Uterus (tissue), 4 donors: ENCODE data around the gene IGFBP4. TPM values are rescaled to one million over a fixed set of nuclear protein-coding genes. Genes with fewer than 3 reads are reported as not detected.

ENCODE experiments used
- DNase-seq, 2 donors: peaks; one replicate each; pipeline ENCODE4 v3.0.0-alpha.2; 2019 to 2020
- H3K27ac ChIP-seq, 2 donors: fragments of 200-600 bp; sonication (generic); 1 replicate in 1 of 2; 2 replicates in 1 of 2; pipeline ENCODE4 v1.5.1; 2016 to 2018
- H3K27me3 ChIP-seq, 2 donors: fragments of 200-600 bp; sonication (generic); one replicate each; pipeline ENCODE4 v1.5.1; 2018 to 2019; ENCODE audit warnings: control low read depth in 1 of 2
- H3K36me3 ChIP-seq, 2 donors: fragments of 200-600 bp; sonication (generic); one replicate each; pipeline ENCODE4 v1.5.1; 2019; ENCODE audit warnings: control low read depth in 1 of 2
- H3K4me1 ChIP-seq, 2 donors: fragments of 200-600 bp; sonication (generic); one replicate each; pipeline ENCODE4 v1.5.1; 2018 to 2019; ENCODE audit warnings: control low read depth in 1 of 2
- H3K4me3 ChIP-seq, 2 donors: fragments of 200-600 bp; sonication (generic); 1 replicate in 1 of 2; 2 replicates in 1 of 2; pipeline ENCODE4 v1.5.1; 2018 to 2019; ENCODE audit warnings: mild to moderate bottlenecking in 1 of 2
- H3K9me3 ChIP-seq, 2 donors: fragments of 200-600 bp; sonication (generic); one replicate each; pipeline ENCODE4 v1.5.1; 2019; ENCODE audit warnings: control low read depth in 1 of 2
- CTCF ChIP-seq, 4 experiments: fragments of 200-600 bp in 2 of 4; fragments of 450-650 bp in 2 of 4; sonication (generic) in 2 of 4; IDR thresholded peaks; one replicate each; pipeline ENCODE4 v1.5.1; 2016 to 2019; ENCODE audit warnings: antibody characterized with exemption in 4 of 4, mild to moderate bottlenecking in 2 of 4, moderate library complexity in 1 of 4
- POLR2A ChIP-seq, 2 donors: fragments of 450-650 bp; IDR thresholded peaks; one replicate each; pipeline ENCODE4 v1.6.1; 2016; ENCODE audit warnings: antibody characterized with exemption in 2 of 2, mild to moderate bottlenecking in 1 of 2, moderate library complexity in 1 of 2
- intact Hi-C: fragments of 100-400 bp; cut with DNase I; formaldehyde crosslinking; loops from one replicate; pipeline ENCODE4 v1.15.1; 2023; ENCODE audit warnings: low total_unique reads
- total RNA-seq, 4 donors: library from RNA; depleted of rRNA in 3 of 4; stranded (reverse); fragments of >200 nt in 3 of 4; gene quantifications; one replicate each; pipeline versions ENCODE4 v1.1.0 to v1.2.4, GENCODE V29; 2014 to 2023
- donor health status: DM: yes; HTN: yes; CAD: no.

IGFBP4 gene
- total RNA-seq, 4 donors from 2014 or later: 331 to 1,351 (median 418) TPM

- H3K4me3 ChIP-seq: no peak overlapping the region
- H3K4me1 ChIP-seq: no peaks in the 10 kb centered on the region
- DNase-seq: no peak
- H3K36me3 ChIP-seq: no peaks in the 10 kb centered on the region
- H3K27ac ChIP-seq: no peak overlapping the region
- H3K27me3 ChIP-seq: no peaks in the 10 kb centered on the region
- no peaks in the 10 kb centered on the region for H3K9me3 ChIP-seq
- TF ChIP-seq CTCF (IDR thresholded peaks at IDR 0.05): no peak
- TF ChIP-seq POLR2A (IDR thresholded peaks at IDR 0.05): no peak
- intact Hi-C loops: no loop called here
These were observed 40.4 kb downstream of the IGFBP4 start for GRCh38 chr17:40483679-40484078.

GRCh38 chr17:40484285-40484972, 41.2 kb downstream of the IGFBP4 start:
- intact Hi-C loops: no loop called here
- no peaks in the 10 kb centered on the region for H3K4me1 ChIP-seq
- TF ChIP-seq POLR2A (IDR thresholded peaks at IDR 0.05): no peak
- TF ChIP-seq CTCF (IDR thresholded peaks at IDR 0.05): no peak
- H3K9me3 ChIP-seq: no peaks in the 10 kb centered on the region
- no peaks in the 10 kb centered on the region for H3K27me3 ChIP-seq
- H3K36me3 ChIP-seq: no peaks in the 10 kb centered on the region
- no peak overlapping the region for H3K4me3 ChIP-seq
- no peak for DNase-seq
- H3K27ac ChIP-seq: no peak overlapping the region

- Histone ChIP-seq H3K4me1 (no peaks in the 10 kb centered on the region), H3K27ac (peak overlapping the region; percentile 73 to 86), H3K9me3 (no peaks in the 10 kb centered on the region), H3K36me3 (no peaks in the 10 kb centered on the region), H3K27me3 (no peaks in the 10 kb centered on the region), H3K4me3 (no peak overlapping the region)
- intact Hi-C loops: no loop called here
- no peak for TF ChIP-seq CTCF (IDR thresholded peaks at IDR 0.05)
- TF ChIP-seq POLR2A (IDR thresholded peaks at IDR 0.05): no peak
- no peak for DNase-seq
These were observed 41.8 kb downstream of the IGFBP4 start for GRCh38 chr17:40484973-40485530.

- no peaks in the 10 kb centered on the region for H3K4me1 ChIP-seq
- H3K27ac ChIP-seq: peak overlapping the region; percentile 73 to 86
- peak; percentile 66 to 85 for DNase-seq
- TF ChIP-seq POLR2A (IDR thresholded peaks at IDR 0.05): peak in 1 of 2 donors; percentile 9
- TF ChIP-seq CTCF (IDR thresholded peaks at IDR 0.05): no peak
- intact Hi-C loops: no loop called here
- no peak overlapping the region for H3K4me3 ChIP-seq
- no peaks in the 10 kb centered on the region for H3K27me3 ChIP-seq
- no peaks in the 10 kb centered on the region for H3K9me3 ChIP-seq
- no peaks in the 10 kb centered on the region for H3K36me3 ChIP-seq
These were observed 42.7 kb downstream of the IGFBP4 start for GRCh38 chr17:40485851-40486521.
